Stimulated activated CD4-positive, alpha-beta T cell treated with anti-CD3 and anti-CD28 coated beads, Interleukin-1b, Interleukin-23, amount 100 ng/mL, for 4 hours (primary cell): ENCODE measurements around the gene HK3.
"Not testable (repeated sequence)": the region's sequence is repeated elsewhere in the genome, so short reads cannot be mapped to it uniquely, and the experiment has no call there.

Experiments
- DNase-seq, 2 donors: peaks; one replicate each; pipeline ENCODE4 v3.0.0-alpha.2; 2020; ENCODE audit warnings: low read depth in 2 of 2

The HK3 gene

DNA sequence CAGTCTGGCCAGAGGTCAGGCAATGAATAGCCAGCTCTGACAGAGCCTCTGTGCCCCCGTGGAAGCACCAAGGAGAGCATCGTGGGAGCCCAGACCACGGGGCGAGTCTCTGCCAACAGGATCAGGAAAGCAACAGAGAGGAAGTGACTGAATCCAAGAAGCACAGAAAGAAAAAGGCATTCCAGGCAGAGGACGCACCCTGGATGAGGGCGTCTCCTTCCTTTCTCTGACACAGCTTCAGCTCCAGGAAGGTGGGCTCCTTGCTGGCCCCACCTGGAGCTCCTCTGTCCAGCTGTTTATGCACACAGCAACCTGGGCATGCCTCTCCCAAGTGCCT is 16.6 kb downstream of the HK3 start:
- no peak for DNase-seq

DNA sequence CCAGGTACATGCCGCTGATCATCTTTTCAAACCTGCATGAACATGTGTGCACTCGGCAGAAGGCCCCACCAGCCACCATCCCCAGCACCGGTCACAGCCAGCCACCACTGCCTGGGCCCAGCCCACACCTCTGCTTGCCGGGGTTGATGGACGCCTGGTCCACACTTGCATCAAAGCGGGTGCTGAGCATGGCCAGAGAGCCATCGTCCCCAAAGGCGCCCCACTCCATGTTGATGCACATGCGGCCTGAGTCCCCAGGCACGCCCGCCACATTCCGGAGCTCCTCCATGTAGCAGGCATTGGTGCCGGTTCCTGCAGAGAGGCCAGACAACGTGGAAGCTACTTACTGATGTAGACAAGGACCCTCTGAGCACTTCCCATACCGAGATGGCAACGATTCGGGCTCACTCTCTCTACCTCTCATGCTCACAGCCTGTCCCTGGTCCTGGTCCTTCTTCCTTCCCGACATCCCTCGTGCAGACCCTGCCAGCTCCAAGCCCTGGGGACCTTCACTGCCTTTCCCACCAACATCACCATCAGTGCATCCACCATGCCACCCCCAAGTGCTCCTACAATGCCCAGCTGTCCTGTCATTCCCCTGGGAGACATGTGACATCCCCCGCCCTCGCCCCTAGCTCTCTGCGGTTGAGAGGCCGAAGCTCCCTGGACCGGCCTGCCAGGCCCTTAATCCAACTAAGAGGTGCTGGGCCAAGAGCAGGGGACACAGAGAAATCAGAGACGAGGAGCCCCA is 17.2 kb downstream of the HK3 start:
- DNase-seq: no peak

DNA sequence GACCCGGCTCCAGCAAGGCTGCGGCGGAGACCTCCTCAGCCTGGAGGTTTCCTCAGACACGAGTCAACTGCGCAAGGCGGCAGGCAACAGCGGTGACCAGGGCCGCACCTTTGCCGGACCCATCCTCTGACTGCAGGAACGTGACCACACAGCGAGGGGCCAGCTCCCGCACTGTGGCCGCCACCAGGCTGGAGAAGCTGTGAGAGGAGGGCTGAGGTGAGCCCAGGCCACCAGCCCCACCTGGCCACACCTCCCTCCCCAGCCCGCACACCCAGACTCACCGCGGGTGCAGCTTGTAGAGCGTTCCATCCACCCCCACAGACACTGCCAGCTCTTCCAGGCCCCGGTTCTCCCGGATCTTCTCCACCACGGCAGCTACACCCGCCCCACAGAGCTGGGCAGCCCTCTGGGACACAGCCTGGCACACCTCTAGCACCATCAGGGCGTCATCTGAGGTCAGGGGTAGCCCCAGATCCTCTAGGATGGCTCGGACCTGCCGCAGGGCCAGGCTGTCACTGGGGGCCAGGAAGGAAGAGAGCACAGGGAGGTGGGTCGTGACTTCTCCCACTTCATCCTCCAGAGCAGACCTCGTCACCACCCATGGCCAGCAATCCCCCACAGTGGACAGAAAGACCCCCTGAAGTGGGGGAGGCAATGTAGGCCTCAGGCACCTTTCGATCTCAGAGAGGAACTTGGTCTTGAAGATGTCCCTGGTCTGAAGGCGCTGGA is 18.0 kb downstream of the HK3 start:
- no peak for DNase-seq

DNA sequence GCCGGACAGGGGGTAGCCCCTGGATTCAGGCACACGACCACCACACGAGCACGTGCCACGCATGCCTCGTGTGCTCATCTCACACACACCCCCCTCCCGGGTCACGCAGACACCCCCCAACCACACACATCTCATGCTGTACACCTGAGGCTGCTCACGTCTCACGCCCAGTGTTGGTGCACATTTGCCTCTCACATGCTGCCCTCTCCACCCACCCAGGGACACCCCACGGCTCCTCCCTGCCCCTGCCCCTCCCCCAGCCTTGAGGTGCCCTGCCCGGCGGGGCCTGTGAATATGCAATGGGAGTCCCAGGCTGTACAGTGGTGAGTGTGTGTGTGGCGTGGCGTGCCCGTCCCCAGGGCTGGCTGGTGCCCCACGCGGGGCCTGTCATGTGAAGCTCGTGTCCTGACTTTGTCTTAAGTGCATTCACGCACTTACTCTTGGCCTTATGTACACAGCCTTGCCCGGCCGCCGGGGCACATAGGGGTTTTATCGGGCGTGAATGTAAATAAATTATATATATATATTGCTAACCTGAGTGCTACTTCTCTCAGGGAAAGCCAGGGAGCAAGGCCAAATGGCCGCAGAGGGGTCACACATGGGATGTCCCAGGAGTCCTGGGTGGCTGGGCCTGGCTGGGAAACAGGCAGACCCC is 18.7 kb downstream of the HK3 start:
- DNase-seq: no peak

DNA sequence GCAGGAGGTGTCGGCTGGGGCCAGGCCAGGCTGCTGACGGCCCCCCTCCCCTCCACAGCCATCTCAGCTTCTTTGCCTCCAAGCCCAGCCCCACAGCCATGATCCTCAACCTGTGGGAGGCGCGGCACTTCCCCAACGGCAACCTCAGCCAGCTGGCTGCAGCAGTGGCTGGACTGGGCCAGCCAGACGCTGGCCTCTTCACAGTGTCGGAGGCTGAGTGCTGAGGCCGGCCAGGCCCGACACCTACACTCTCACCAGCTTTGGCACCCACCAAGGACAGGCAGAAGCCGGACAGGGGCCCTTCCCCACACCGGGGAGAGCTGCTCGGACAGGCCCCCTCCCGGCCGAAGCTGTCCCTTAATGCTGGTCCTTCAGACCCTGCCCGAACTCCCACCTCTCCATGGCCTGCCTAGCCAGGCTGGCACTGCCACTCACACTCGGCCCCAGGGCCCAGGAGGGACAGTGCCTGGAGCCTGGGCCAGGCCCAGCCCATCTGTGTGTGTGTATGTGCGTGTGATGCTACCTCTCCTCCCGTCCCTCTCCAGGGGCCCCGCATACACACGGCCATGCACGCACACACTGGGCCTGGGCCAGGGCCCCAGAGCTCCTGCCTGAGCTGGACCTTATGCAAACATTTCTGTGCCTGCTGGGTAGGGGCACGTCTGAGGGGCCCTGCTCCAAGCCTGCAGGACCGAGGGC is 19.3 kb downstream of the HK3 start:
- no peak for DNase-seq

DNA sequence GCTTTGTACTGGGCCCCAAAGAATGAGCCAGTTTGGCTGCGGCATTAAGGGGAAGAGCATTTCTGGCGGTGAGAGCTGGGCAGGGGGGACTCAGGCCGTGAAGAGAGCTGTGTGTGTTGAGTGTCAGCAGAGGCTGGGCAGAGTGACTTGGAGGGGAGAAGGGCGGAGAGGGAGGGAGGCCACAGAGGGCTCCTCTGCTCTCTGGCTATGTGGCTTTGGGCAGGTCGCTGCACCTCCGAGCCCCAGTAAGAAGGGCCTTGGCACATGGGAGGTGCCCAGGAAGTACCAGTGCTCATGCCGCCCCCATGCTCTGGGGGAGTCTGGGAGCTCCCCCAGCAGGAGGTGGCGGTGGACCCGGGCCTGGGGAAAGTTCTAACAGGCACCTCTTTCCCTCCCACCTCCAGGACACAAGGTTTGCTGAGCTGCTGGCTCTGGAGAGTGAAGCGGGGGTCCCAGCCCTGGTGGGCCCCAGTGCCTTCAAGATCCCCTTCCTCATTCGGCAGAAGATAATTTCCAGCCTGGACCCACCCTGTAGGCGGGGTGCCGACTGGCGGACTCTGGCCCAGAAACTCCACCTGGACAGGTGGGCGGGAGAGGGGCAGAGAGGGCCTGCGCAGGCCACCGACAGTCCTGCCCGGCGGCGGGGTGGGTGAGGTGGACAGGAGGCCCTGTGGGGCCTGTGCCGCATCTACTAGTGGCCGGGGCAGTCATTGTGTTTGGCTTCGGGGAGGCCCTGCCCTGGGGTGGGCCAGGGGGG is 20.1 kb downstream of the HK3 start:
- DNase-seq: no peak

DNA sequence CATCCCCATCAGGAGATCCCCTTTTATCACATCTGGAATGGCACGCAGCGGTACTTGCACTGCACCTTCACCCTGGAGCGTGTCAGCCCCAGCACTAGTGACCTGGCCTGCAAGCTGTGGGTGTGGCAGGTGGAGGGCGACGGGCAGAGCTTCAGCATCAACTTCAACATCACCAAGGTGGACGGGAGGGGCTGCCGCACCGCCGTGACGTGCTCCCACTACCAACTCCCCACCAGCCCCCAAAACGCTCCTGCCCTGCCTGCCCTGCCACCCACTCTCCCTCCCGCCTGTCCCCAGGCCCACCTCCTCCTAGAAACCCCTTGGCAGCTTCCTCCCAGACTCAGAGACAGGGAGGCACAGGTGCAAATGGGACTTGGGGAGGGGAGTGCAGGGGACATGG is 20.7 kb downstream of the HK3 start:
- DNase-seq: no peak

DNA sequence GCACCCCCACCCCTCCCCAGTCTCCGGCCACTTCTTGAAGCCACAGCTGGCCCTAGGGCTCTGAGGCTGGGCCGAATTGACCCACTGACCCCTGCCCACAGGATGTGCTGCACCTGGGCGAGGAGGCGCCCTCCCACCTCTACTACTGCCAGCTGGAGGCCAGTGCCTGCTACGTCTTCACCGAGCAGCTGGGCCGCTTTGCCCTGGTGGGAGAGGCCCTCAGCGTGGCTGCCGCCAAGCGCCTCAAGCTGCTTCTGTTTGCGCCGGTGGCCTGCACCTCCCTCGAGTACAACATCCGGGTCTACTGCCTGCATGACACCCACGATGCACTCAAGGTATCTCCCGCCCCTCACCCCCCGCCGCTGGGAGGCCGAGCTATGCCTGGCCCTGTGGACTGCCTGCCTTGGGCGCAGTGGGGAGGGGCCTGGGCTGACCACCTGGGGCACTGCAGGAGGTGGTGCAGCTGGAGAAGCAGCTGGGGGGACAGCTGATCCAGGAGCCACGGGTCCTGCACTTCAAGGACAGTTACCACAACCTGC is 21.3 kb downstream of the HK3 start:
- no peak for DNase-seq

DNA sequence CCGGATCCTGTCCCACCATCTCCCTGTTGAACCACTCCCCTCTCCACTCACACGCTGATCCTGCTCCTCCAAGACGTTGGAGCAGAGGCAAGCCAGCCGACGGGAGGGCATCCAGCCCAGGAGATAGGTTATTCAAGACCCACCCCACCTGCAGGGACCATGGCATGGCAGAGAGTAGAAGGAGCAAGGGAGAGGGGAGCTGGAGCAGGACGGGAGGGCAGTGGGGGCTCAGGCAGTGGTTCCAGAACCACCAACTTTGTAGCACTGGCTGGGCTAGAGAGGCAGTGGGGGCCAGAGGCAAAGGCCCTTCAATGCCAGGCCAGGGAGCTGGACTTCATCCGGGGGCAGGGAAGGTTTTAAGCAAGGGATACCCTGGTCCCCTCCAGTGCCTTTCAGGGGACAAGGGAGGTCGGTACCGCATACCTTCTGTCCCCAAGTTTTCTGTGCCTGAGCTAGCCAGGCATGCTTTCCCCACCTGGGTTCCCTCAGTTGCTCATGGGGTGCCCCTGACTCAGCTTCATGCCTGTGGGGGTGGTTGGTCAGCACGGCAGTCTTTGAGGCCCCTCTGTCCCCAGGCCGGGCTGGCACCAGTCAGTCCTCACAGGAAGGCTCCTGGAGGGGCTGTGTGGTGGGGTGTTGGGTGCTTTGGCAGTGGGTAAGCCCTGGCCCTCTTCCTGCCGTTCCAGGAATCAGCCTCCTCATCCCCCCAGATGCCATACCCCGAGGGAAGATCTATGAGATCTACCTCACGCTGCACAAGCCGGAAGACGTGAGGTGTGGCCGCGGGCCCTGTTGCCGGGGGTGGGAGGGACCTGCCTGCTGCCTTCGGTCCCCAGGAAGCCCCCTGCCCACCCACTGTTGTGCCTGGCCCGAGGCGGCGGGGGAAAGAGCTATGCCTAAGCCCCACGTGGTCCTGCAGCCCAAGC is 22.4 kb downstream of the HK3 start:
- DNase-seq: no peak

DNA sequence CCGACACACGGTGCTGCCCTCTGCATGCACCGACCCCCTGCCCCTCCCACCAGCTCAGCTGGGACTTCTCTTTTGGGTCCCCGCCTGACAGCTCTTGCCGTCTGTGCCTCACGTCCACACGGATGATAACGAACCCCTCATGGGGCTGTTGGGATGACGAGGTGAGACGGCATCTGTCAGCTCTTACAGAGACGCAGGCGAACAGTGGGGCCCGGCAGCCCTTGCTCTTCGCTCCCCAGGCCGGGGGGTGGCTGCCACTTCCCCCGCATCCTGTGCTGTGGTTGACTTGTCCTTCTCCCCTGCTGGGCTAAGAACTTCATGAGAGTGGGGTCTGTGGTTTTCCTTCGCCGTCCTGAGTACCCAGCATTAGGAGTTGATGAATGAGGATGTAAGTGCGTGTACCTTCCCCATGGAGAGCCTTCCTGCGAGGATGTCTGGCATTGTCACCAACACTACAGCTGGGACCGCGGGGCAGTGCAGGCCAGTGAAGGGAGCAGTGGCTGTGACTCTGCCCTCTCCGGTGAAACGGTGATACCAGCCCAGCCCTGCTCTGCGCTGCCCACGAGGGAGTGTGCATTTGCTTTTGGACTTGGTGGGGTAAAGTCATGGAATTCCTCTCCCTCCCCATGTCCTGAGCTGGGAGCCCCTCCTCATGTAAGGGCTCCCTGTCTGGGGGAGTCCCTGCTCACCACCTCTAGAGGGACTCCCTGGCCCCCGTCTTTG is 23.2 kb downstream of the HK3 start:
- DNase-seq: no peak

DNA sequence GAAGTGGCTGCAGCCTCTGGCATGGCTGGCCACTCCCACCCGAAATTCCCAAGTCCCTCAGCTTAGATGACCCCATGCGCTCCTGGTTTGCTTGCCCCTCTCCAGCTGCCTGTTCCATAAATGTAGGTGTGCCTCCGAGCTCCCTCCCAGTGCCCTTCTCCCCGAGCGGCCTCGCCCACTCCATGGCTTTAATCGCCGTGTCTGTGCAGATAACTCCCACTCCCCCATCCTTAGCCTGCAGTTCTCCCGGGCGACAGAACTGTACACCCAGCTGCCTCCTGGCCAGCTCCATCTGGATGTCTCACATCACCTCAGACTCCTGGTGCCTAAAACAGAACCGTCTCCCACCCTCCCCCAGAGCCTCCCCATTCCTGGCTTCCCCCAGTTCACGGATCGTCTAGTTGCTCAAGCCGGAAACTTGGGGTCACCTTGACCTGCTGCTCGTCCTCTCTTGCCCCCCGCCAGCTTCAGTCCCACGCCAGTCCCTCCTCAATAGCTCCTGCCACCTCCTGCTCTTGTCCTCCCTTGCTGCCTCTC is 24.1 kb downstream of the HK3 start:
- no peak for DNase-seq

DNA sequence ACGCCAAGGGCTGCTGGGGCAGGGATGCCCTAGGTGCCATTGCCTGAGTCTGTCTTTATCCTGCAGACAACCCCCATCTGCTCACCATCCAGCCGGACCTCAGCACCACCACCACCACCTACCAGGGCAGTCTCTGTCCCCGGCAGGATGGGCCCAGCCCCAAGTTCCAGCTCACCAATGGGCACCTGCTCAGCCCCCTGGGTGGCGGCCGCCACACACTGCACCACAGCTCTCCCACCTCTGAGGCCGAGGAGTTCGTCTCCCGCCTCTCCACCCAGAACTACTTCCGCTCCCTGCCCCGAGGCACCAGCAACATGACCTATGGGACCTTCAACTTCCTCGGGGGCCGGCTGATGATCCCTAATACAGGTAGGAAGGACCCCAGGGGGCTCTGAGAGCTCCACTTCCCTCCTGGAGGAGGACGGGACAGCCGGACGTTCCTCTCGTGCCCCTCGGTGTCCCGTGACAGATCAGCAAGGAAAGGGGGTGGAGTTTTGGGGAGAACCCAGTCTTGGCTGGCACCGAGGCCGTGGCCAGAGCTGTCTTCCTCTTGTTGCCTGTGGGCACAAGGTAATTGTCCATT is 24.9 kb downstream of the HK3 start:
- no peak for DNase-seq

DNA sequence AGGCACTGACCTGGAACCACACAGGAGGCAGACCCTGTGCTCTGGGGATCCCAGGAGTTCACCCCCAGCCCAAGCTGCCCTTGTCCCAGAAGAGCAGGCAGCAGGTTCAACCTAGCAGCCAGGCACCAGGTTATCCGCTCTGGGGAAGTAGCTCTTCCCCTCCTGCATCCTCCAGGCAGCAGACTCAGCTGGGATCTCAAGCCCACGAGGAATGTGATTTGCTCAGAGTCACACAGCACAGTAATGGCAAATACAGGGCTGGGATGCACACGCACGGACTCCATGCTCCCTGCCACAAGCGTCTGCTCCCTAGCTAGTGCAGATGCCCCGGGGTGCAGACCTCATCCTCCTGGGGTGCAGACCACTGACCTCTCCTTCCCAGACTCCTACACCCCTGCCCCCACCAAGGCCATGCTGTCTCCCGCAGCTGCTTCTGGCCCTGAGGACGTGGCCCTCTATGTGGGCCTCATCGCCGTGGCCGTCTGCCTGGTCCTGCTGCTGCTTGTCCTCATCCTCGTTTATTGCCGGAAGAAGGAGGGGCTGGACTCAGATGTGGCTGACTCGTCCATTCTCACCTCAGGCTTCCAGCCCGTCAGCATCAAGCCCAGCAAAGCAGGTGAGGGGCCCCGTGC is 25.5 kb downstream of the HK3 start:
- no peak for DNase-seq

DNA sequence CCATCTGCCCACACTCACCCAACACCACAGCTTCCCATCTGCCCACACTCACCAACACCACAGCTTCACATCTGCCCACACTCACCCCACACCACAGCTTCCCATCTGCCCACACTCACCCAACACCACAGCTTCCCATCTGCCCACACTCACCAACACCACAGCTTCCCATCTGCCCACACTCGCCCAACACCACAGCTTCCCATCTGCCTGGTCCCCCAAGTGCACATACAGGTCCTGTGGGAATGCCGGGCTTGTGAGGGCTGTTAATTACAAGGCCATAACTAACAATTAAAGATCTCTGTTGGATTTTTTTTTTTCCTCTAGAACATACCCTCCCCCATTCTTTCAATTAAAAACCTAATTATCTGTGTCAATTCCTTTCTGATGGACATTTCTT is 26.1 kb downstream of the HK3 start:
- not testable (repeated sequence) for DNase-seq

DNA sequence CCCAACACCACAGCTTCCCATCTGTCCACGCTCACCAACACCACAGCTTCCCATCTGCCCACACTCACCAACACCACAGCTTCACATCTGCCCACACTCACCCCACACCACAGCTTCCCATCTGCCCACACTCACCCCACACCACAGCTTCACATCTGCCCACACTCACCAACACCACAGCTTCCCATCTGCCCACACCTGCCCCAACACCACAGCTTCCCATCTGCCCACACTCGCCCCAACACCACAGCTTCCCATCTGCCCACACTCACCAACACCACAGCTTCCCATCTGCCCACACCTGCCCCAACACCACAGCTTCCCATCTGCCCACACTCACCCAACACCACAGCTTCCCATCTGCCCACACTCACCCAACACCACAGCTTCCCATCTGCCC is 26.6 kb downstream of the HK3 start:
- DNase-seq: not testable (repeated sequence)

DNA sequence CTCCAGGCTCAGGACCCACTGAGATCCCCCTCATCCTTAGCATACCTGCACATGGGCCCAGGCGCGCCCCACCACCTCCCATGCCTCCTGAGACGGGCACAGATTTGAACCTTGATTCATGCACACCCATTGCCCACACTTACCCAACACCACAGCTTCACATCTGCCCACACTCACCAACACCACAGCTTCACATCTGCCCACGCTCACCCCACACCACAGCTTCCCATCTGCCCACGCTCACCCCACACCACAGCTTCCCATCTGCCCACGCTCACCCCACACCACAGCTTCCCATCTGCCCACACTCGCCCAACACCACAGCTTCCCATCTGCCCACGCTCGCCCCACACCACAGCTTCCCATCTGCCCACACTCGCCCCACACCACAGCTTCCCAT is 28.5 kb downstream of the HK3 start:
- DNase-seq: not testable (repeated sequence)

DNA sequence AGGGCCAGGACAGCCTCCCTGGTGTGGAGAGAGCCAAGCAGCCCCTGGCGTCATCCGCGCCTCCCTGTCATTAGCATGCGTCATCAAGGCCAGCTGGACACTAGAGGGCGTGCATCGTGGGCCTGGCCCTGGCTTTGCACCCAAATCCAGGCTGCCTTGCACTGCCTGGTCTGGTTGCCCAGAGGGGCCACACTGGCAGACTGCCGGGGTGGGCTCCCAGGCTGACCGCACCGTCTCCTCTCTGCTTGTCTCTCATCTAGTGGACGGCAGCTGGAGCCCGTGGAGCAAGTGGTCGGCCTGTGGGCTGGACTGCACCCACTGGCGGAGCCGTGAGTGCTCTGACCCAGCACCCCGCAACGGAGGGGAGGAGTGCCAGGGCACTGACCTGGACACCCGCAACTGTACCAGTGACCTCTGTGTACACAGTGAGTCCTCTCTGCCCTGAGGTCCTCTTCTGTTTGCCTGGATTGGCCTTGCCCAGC is 29.0 kb downstream of the HK3 start:
- DNase-seq: no peak

DNA sequence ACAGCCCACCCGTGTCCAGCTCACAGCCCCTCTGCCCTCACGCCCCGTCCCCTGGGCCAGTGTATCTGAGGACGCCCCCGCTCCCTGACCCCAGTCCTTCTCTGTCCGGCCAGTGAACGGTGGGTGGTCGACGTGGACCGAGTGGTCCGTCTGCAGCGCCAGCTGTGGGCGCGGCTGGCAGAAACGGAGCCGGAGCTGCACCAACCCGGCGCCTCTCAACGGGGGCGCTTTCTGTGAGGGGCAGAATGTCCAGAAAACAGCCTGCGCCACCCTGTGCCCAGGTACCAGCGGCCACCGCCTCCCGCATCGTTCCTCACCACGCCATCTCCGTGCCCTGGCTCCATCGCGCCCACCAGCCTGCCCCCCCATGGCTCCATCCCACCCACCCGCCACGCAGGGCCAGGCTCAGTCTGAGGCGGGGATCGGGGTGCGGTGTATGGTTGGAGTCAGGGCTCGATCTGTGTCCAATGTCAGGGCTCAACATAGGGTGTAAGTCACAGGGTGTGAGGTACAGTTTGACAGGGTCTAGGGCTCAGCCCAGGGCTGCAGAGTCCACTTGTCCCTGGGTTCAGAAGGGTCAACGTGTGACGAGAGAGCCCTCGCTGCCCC is 29.5 kb downstream of the HK3 start:
- no peak for DNase-seq
